HepG2 (cell line): ENCODE data around the gene NSD1. TPM values are rescaled to one million over a fixed set of nuclear protein-coding genes. Genes with fewer than 3 reads are reported as not detected.

ENCODE experiments used
- AGO2 ChIP-seq: fragments of 200-400 bp; formaldehyde crosslinking; optimal IDR thresholded peaks from 2 replicates; pipeline ENCODE3; 2017; ENCODE audit warnings: mild to moderate bottlenecking, low read depth, low read length, moderate library complexity
- ZFP90 ChIP-seq: sonication (generic); formaldehyde crosslinking; IDR thresholded peaks from 2 replicates; pipeline ENCODE4 v1.8.0; 2022; ENCODE audit warnings: missing genetic modification reagents, mild to moderate bottlenecking, inconsistent platforms, borderline replicate concordance
- ZFY ChIP-seq: sonication (generic); formaldehyde crosslinking; IDR thresholded peaks from 2 replicates; pipeline ENCODE4 v1.4.0; 2020; ENCODE audit warnings: missing genetic modification reagents
- ZKSCAN8 ChIP-seq: IDR thresholded peaks from 2 replicates; pipeline ENCODE4 v1.6.1; 2016; ENCODE audit warnings: borderline replicate concordance, missing genetic modification reagents, missing compliant biosample characterization
- ZNF644 ChIP-seq: IDR thresholded peaks from 2 replicates; pipeline ENCODE4 v1.6.1; 2016; ENCODE audit warnings: low read depth
- polyA plus RNA-seq, 8 experiments: library from polyadenylated mRNA; depleted of rRNA in 3 of 8; stranded (reverse) in 7 of 8; unstranded in 1 of 8; fragments of >200 nt; fragmentation: Illumina TruSeq in 4 of 8; extraction: Trizol in 4 of 8; gene quantifications; 2 replicates each; pipeline versions ENCODE4 v1.2.1 to v1.2.3, GENCODE V29; 2011 to 2016; ENCODE audit warnings: low read depth in 4 of 8, missing spikeins in 1 of 8, mixed read lengths in 1 of 8; ENCODE audit not compliant: insufficient read depth in 1 of 8
- total RNA-seq, 5 experiments: library from RNA; depleted of rRNA; stranded (reverse); fragments of >200 nt; fragmentation: Illumina TruSeq; extraction: Trizol; gene quantifications; 2 replicates each; pipeline ENCODE4 v1.2.3, GENCODE V29; 2016; ENCODE audit warnings: low read depth in 1 of 5

Gene NSD1
- total and polyA plus RNA-seq, 2 of the 13 experiments (the other 11 are each of a cell fraction or from before 2014, with no cell fraction given): 0.01 to 0.09 TPM

GRCh38 chr5:177349762-177350161, 216.2 kb downstream of the NSD1 start (continued):
- TF ChIP-seq ZNF644 (CRISPR knock-in tag) (no peak), AGO2 (no peak), ZFP90 (CRISPR knock-in tag) (no peak), ZKSCAN8 (CRISPR knock-in tag) (no peak), ZFY (no peak)

Other genes starting within 250 kb of the NSD1 start
- not detected in 2 replicates for gene HK3, start 234.4 kb upstream of the NSD1 start, total RNA-seq (2016; rRNA removed; fragmentation: Illumina TruSeq; extraction: Trizol)
- 0.13 TPM in 1 of 2 replicates, not detected in the other for gene HK3, start 234.4 kb upstream of the NSD1 start, polyA plus RNA-seq (2011; rRNA removed)
- 32.7 and 37.5 TPM in 2 replicates for gene UIMC1, start 127.0 kb upstream of the NSD1 start, total RNA-seq (2016; rRNA removed; fragmentation: Illumina TruSeq; extraction: Trizol)
- gene UIMC1, start 127.0 kb upstream of the NSD1 start, polyA plus RNA-seq (2011; rRNA removed): 14.0 and 18.9 TPM in 2 replicates
- gene ZNF346, start 111.1 kb upstream of the NSD1 start, total RNA-seq (2016; rRNA removed; fragmentation: Illumina TruSeq; extraction: Trizol): 19.4 and 20.1 TPM in 2 replicates
- 8.3 and 8.6 TPM in 2 replicates for gene ZNF346, start 111.1 kb upstream of the NSD1 start, polyA plus RNA-seq (2011; rRNA removed)
- 109 and 219 TPM in 2 replicates for gene FGFR4, start 46.9 kb upstream of the NSD1 start, total RNA-seq (2016; rRNA removed; fragmentation: Illumina TruSeq; extraction: Trizol)
- 129 and 188 TPM in 2 replicates for gene FGFR4, start 46.9 kb upstream of the NSD1 start, polyA plus RNA-seq (2011; rRNA removed)
- 15.4 and 22.9 TPM in 2 replicates for gene RAB24, start 169.9 kb downstream of the NSD1 start, total RNA-seq (2016; rRNA removed; fragmentation: Illumina TruSeq; extraction: Trizol)
- 63.7 and 74.5 TPM in 2 replicates for gene RAB24, start 169.9 kb downstream of the NSD1 start, polyA plus RNA-seq (2011; rRNA removed)
- 239 and 271 TPM in 2 replicates for gene PRELID1, start 170.0 kb downstream of the NSD1 start, total RNA-seq (2016; rRNA removed; fragmentation: Illumina TruSeq; extraction: Trizol)
- gene PRELID1, start 170.0 kb downstream of the NSD1 start, polyA plus RNA-seq (2011; rRNA removed): 228 and 250 TPM in 2 replicates
- gene MXD3, start 178.1 kb downstream of the NSD1 start, total RNA-seq (2016; rRNA removed; fragmentation: Illumina TruSeq; extraction: Trizol): 9.9 and 12.8 TPM in 2 replicates
- 10.5 and 11.2 TPM in 2 replicates for gene MXD3, start 178.1 kb downstream of the NSD1 start, polyA plus RNA-seq (2011; rRNA removed)
- gene LMAN2, start 217.9 kb downstream of the NSD1 start, total RNA-seq (2016; rRNA removed; fragmentation: Illumina TruSeq; extraction: Trizol): 94.5 and 191 TPM in 2 replicates
- gene LMAN2, start 217.9 kb downstream of the NSD1 start, polyA plus RNA-seq (2011; rRNA removed): 193 and 197 TPM in 2 replicates
- 10.7 and 11.1 TPM in 2 replicates for gene RGS14, start 224.2 kb downstream of the NSD1 start, total RNA-seq (2016; rRNA removed; fragmentation: Illumina TruSeq; extraction: Trizol)
- gene RGS14, start 224.2 kb downstream of the NSD1 start, polyA plus RNA-seq (2011; rRNA removed): 17.2 and 27.9 TPM in 2 replicates